COLO668 (cell line): ENCODE measurements around the gene GLMN.

Experiments used
- DNase-seq: peaks from one replicate; lab custom pipeline; 2025; ENCODE audit not compliant: unreplicated experiment; lab: John Stamatoyannopoulos, UW

Gene GLMN

GRCh38 chr1:92298573-92299476 lies at the start of gene GLMN, which contains the start of gene RPAP2:
TSS of gene GLMN (minus strand) at chr1:92298987. CDS start at chr1:92297999, 988 bp downstream.
TSS of gene RPAP2 (plus strand) at chr1:92299059. CDS start at chr1:92299074, 15 bp downstream.
- peak; percentile 94 for DNase-seq

GRCh38 chr1:92346866-92347640 lies 48.3 kb upstream of the GLMN start:
- no peak for DNase-seq

- no peak for DNase-seq
Observed at GRCh38 chr1:92343061-92343460, 44.3 kb upstream of the GLMN start.

GRCh38 chr1:92342401-92342800 lies 43.6 kb upstream of the GLMN start:
- DNase-seq, result no peak

- no peak for DNase-seq
Observed at GRCh38 chr1:92340154-92340553, 41.4 kb upstream of the GLMN start.

GRCh38 chr1:92333668-92334067 lies 34.9 kb upstream of the GLMN start:
- DNase-seq, result no peak

- no peak for DNase-seq
Observed at GRCh38 chr1:92329347-92330129, 30.8 kb upstream of the GLMN start.

GRCh38 chr1:92327794-92328193 lies 29.0 kb upstream of the GLMN start:
- no peak for DNase-seq

GRCh38 chr1:92326681-92327080 lies 27.9 kb upstream of the GLMN start:
- DNase-seq, result no peak

- no peak for DNase-seq
Observed at GRCh38 chr1:92324784-92325183, 26.0 kb upstream of the GLMN start.

GRCh38 chr1:92323473-92324453 lies 25.0 kb upstream of the GLMN start:
- DNase-seq, result no peak

GRCh38 chr1:92317836-92318493 lies 19.2 kb upstream of the GLMN start:
- DNase-seq, result no peak

GRCh38 chr1:92315766-92316599 lies 17.2 kb upstream of the GLMN start:
- no peak for DNase-seq

- no peak for DNase-seq
Observed at GRCh38 chr1:92314024-92314423, 15.2 kb upstream of the GLMN start.

- DNase-seq, result no peak
Observed at GRCh38 chr1:92310185-92310597, 11.4 kb upstream of the GLMN start.

- DNase-seq, result no peak
Observed at GRCh38 chr1:92307980-92308379, 9.2 kb upstream of the GLMN start.

- DNase-seq, result no peak
Observed at GRCh38 chr1:92306020-92306419, 7.2 kb upstream of the GLMN start.

GRCh38 chr1:92301021-92301420 lies 2.2 kb upstream of the GLMN start:
- DNase-seq, result no peak
